Fibroblast of villous mesenchyme (primary cell): ENCODE results near the gene ALDH1L2. TPM values are rescaled to one million over a fixed set of nuclear protein-coding genes. Genes with fewer than 3 reads are reported as not detected.

Experiments used
- DNase-seq: peaks from one replicate; pipeline ENCODE4 v3.0.0-alpha.2; 2010; ENCODE audit warnings: low read depth
- H3K4me3 ChIP-seq: 2 replicates; pipeline ENCODE4 v1.5.1; 2011; ENCODE audit warnings: low read depth, mild to moderate bottlenecking, low read length
- total RNA-seq: library from RNA; depleted of rRNA; stranded (reverse); fragments of >200 nt; gene quantifications from 2 replicates; pipeline ENCODE4 v1.2.3, GENCODE V29; 2012
- TF ChIP-seq, protein P1 (sequence below): IDR thresholded peaks from 2 replicates; pipeline ENCODE4 v1.5.1; 2012; ENCODE audit warnings: low read depth, mild to moderate bottlenecking, low read length; ENCODE audit not compliant: insufficient read depth

Gene ALDH1L2
- total RNA-seq, 1 donor, result 23.3 TPM

- DNase-seq, result no peak
- TF ChIP-seq, protein P1, sequence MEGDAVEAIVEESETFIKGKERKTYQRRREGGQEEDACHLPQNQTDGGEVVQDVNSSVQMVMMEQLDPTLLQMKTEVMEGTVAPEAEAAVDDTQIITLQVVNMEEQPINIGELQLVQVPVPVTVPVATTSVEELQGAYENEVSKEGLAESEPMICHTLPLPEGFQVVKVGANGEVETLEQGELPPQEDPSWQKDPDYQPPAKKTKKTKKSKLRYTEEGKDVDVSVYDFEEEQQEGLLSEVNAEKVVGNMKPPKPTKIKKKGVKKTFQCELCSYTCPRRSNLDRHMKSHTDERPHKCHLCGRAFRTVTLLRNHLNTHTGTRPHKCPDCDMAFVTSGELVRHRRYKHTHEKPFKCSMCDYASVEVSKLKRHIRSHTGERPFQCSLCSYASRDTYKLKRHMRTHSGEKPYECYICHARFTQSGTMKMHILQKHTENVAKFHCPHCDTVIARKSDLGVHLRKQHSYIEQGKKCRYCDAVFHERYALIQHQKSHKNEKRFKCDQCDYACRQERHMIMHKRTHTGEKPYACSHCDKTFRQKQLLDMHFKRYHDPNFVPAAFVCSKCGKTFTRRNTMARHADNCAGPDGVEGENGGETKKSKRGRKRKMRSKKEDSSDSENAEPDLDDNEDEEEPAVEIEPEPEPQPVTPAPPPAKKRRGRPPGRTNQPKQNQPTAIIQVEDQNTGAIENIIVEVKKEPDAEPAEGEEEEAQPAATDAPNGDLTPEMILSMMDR, result no peak
- H3K4me3 ChIP-seq, result no peak overlapping the region
Observed at GRCh38 chr12:105085501-105085900, 1.2 kb upstream of the ALDH1L2 start.

DNA sequence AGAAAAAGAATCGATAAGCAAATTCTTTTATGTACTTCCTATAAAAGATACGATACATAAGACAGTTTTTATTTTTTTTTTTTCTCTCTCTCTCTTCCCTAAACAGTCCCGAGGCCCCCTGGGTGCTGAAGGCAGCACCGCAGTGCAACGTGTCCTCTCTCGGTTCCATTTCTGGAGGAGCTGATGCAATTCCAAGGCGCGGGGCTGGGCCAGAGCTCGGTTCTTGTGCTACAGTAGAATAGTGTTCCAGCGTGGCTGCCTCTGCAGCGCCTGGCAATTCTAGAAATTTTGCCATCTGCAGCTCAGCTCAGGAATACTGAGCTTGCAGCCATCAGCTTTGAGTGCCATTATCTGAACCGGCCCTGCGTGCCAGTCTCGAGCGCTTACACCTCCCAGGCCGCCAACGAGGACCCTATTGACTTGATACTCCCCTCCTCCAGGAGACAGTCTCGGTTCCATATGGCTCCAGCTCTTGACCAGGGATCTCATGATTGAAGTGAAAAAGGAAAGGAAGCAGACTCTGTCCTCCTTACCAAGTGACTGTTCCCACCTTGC, 630 bp downstream of the ALDH1L2 start:
- DNase-seq, result peak; percentile 85
- peak overlapping the region; percentile 71 for H3K4me3 ChIP-seq
- TF ChIP-seq, protein P1, result peak; percentile 24

GRCh38 chr12:105083031-105083430, 1.2 kb downstream of the ALDH1L2 start:
- no peak for DNase-seq
- TF ChIP-seq, protein P1, result no peak
- peak overlapping the region; percentile 71 for H3K4me3 ChIP-seq

DNA sequence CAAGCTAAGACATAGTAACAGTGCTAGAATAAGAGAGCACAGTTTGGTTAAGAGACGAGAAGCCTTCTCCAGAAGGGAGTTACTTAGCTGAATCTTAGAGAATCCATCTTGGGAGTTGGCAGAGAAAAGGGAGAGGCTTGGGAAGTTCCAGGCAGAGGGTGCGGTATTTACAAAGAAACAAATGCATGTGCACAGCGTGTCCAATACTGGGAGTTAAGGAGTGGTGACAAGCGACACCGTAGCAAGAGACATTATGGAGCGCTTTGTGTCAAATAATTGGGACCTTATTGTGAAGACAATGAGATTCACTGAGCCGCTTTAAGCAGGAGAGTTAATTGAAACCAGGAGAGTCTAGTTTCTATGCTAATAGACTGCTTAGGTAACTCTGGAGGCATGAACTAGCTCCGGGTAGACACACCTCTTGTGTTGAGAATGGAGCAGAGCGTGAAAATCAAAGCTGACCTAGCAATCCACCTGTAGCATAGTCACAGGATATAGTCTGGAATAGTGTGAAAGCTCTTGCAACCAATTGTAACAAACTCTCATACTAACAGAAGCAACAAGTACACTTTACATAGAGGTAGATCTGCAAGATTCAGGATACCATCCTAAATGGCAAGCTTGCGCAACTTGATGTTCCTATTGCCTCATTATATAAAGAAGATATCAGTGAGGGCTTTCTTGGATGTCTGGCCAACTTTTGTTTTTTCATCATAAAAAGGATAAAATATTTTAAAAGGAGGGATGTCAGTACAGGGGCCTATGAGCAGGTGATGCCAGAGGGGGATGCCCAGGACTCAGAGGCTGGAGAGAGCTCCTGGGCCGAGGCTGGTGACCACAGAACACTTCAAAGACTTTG, 5.3 kb downstream of the ALDH1L2 start:
- peak; percentile 16 for DNase-seq
- TF ChIP-seq, protein P1, result no peak
- H3K4me3 ChIP-seq, result no peak overlapping the region

GRCh38 chr12:105077435-105077834, 6.8 kb downstream of the ALDH1L2 start:
- TF ChIP-seq, protein P1, result no peak
- no peak overlapping the region for H3K4me3 ChIP-seq
- DNase-seq, result no peak

- no peak for DNase-seq
- TF ChIP-seq, protein P1, result no peak
Observed at GRCh38 chr12:105076913-105077312, 7.3 kb downstream of the ALDH1L2 start.

More at GRCh38 chr12:105076913-105077312, 7.3 kb downstream of the ALDH1L2 start:
- H3K4me3 ChIP-seq, result no peak overlapping the region
